Stomach (tissue), 9 donors: ENCODE measurements around the gene FXYD3. TPM values are rescaled to one million over a fixed set of nuclear protein-coding genes. Genes with fewer than 3 reads are reported as not detected.

Source experiments
- DNase-seq, 2 donors: peaks; one replicate each; pipeline versions ENCODE4 v3.0.0 to v3.0.0-alpha.2; 2013 to 2019
- H3K27ac ChIP-seq, 5 donors: fragments of 200-600 bp in 4 of 5; sonication (generic) in 4 of 5; one replicate each; pipeline ENCODE4 v1.5.1; 2013 to 2019; ENCODE audit warnings: mild to moderate bottlenecking in 1 of 5, moderate library complexity in 1 of 5
- H3K27me3 ChIP-seq, 3 donors: fragments of 200-600 bp; sonication (generic); one replicate each; pipeline ENCODE4 v1.5.1; 2017 to 2019; ENCODE audit warnings: mixed run types in 1 of 3
- H3K36me3 ChIP-seq, 4 donors: fragments of 200-600 bp; sonication (generic); 1 replicate in 3 of 4; 2 replicates in 1 of 4; pipeline ENCODE4 v1.5.1; 2016 to 2019
- H3K4me1 ChIP-seq, 4 donors: fragments of 200-600 bp; sonication (generic); one replicate each; pipeline ENCODE4 v1.5.1; 2016 to 2019
- H3K4me3 ChIP-seq, 4 donors: fragments of 200-600 bp; sonication (generic) in 3 of 4; one replicate each; pipeline ENCODE4 v1.5.1; 2016 to 2019; ENCODE audit warnings: mild to moderate bottlenecking in 1 of 4
- H3K9me3 ChIP-seq, 4 donors: fragments of 200-600 bp; sonication (generic); one replicate each; pipeline ENCODE4 v1.5.1; 2016 to 2019
- EP300 ChIP-seq: sonication (generic); formaldehyde crosslinking; IDR thresholded peaks from one replicate; pipeline ENCODE4 v1.6.1; 2017; ENCODE audit warnings: antibody characterized with exemption
- POLR2A ChIP-seq, 4 donors: fragments of 450-650 bp; IDR thresholded peaks; one replicate each; pipeline ENCODE4 v1.6.1; 2016; ENCODE audit warnings: antibody characterized with exemption in 4 of 4, control low read depth in 2 of 4, mild to moderate bottlenecking in 1 of 4, moderate library complexity in 1 of 4
- POLR2AphosphoS5 ChIP-seq, 3 donors: sonication (generic); formaldehyde crosslinking; IDR thresholded peaks; one replicate each; pipeline ENCODE4 v1.6.1; 2016; ENCODE audit warnings: antibody characterized with exemption in 3 of 3
- WGBS, 5 donors: extraction: QIAGEN DNeasy Blood & Tissue Kit in 3 of 5; methylation state at CpG; one replicate each; pipeline versions ENCODE4 v1.1.5 to v1.1.7; 2013 to 2018; 5-methylcytosine and 5-hydroxymethylcytosine counted together
- intact Hi-C: fragments of 100-400 bp; cut with DNase I; formaldehyde crosslinking; loops from one replicate; pipeline ENCODE4 v1.15.1; 2023; ENCODE audit warnings: low total_unique reads
- polyA plus RNA-seq, 3 donors: library from polyadenylated mRNA; stranded (reverse); fragments of 200-250 nt; gene quantifications; one replicate each; pipeline ENCODE4 v1.2.3, GENCODE V29; 2013
- total RNA-seq, 5 donors: library from RNA; depleted of rRNA; stranded (reverse); fragments of >200 nt; gene quantifications; one replicate each; pipeline versions ENCODE4 v1.1.0 to v1.2.3, GENCODE V29; 2014 to 2016
- TF ChIP-seq, protein P1 (sequence below), 7 experiments: fragments of 450-650 bp in 4 of 7; fragments of 200-600 bp in 3 of 7; sonication (generic) in 3 of 7; IDR thresholded peaks; one replicate each; pipeline ENCODE4 v1.5.1; 2016 to 2019; ENCODE audit warnings: antibody characterized with exemption in 7 of 7, control low read depth in 2 of 7, mild to moderate bottlenecking in 1 of 7
- donor health status: healthy with polysubstance abuse.
- donor health status: Bipolar disorder and iron deficiency.
- donor health status: healthy.

The FXYD3 gene
- total and polyA plus RNA-seq, 8 donors = 84.8 to 800 (median 441) TPM

DNA sequence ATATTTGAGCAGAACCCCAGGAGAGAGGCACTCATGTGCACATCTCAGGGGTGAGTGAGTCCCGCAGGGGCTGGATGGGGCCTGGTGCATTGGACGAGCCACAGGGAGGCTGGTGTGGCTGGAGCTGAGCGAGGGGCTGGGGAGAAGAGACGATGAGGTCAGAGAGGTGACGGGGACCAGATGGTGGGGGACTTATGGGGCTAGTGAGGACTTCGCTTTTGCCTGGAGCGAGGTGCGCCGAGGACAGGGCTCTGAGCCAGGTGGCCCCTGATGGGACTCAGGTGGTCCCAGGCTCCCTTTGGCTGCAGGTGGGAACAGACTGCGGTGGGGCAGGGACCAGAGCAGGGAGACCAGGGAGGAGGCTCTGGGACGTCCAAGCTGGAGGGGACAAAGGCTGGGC is 6.9 kb upstream of the FXYD3 start:
- DNase-seq = no peak
- Histone ChIP-seq H3K9me3 (no peaks in the 10 kb centered on the region), H3K27me3 (peaks cover 0 to 15% (median 0%) of the 10 kb centered on the region in 3 donors), H3K36me3 (no peaks in the 10 kb centered on the region), H3K4me3 (no peak overlapping the region), H3K4me1 (peaks cover 0 to 25% (median 10%) of the 10 kb centered on the region in 4 donors), H3K27ac (peak overlapping the region in 4 of 5 donors; percentile 11 to 49 (median 22))
- TF ChIP-seq POLR2A (IDR thresholded peaks at IDR 0.05) (no peak), POLR2AphosphoS5 (IDR thresholded peaks at IDR 0.05) (no peak), EP300 (no peak)
- TF ChIP-seq, protein P1, sequence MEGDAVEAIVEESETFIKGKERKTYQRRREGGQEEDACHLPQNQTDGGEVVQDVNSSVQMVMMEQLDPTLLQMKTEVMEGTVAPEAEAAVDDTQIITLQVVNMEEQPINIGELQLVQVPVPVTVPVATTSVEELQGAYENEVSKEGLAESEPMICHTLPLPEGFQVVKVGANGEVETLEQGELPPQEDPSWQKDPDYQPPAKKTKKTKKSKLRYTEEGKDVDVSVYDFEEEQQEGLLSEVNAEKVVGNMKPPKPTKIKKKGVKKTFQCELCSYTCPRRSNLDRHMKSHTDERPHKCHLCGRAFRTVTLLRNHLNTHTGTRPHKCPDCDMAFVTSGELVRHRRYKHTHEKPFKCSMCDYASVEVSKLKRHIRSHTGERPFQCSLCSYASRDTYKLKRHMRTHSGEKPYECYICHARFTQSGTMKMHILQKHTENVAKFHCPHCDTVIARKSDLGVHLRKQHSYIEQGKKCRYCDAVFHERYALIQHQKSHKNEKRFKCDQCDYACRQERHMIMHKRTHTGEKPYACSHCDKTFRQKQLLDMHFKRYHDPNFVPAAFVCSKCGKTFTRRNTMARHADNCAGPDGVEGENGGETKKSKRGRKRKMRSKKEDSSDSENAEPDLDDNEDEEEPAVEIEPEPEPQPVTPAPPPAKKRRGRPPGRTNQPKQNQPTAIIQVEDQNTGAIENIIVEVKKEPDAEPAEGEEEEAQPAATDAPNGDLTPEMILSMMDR (IDR thresholded peaks at IDR 0.05) = no peak
- intact Hi-C loops = no loop called here
- WGBS, 5 donors = 82 to 91% (median 85%) methylated on average over 11 of the region's 11 CpGs

GRCh38 chr19:35109395-35110112 is 6.1 kb upstream of the FXYD3 start:
- no peaks in the 10 kb centered on the region for H3K9me3 ChIP-seq
- peak overlapping the region; percentile 11 to 49 (median 29) for H3K27ac ChIP-seq
- DNase-seq = peak; percentile 58 to 61
- peaks cover 0 to 15% (median 0%) of the 10 kb centered on the region in 3 donors for H3K27me3 ChIP-seq
- H3K4me3 ChIP-seq = no peak overlapping the region
- H3K4me1 ChIP-seq = peaks cover 3 to 33% (median 14%) of the 10 kb centered on the region in 4 donors
- no peaks in the 10 kb centered on the region for H3K36me3 ChIP-seq
- WGBS, 5 donors = 36 to 59% (median 43%) methylated on average over 22 of the region's 22 CpGs
- intact Hi-C loops = no loop called here
- TF ChIP-seq, protein P1 (IDR thresholded peaks at IDR 0.05) = no peak

DNA sequence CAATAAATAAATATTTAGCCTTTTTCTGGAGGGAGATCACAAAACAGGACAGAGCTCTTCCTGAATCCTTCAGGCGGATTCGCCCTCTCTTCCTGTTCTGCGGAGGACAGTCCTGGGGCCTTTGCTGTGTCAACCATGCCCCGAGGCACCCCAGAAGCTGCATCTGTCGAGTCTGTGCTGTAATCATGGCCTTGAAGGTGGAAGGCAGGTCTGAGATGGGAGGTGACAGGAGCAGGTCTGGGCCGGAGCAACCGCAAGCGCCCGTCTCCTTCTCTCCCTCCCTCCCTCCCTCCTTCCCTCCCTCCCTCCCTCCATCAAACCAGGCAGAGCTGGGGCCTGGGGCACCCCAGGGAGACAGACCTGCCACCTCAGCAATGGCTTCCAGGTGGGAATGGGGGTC is 4.6 kb upstream of the FXYD3 start:
- peaks cover 12 to 43% (median 19%) of the 10 kb centered on the region in 4 donors for H3K4me1 ChIP-seq
- no peaks in the 10 kb centered on the region for H3K36me3 ChIP-seq
- TF ChIP-seq, protein P1 (IDR thresholded peaks at IDR 0.05) = no peak
- TF ChIP-seq POLR2AphosphoS5 (IDR thresholded peaks at IDR 0.05) = no peak
- no peak for TF ChIP-seq EP300
- TF ChIP-seq POLR2A (IDR thresholded peaks at IDR 0.05) = no peak
- intact Hi-C loops = no loop called here
- H3K4me3 ChIP-seq = no peak overlapping the region
- peaks cover 0 to 15% (median 0%) of the 10 kb centered on the region in 3 donors for H3K27me3 ChIP-seq
- no peak for DNase-seq
- 46 to 68% (median 63%) methylated on average over 9 of the region's 9 CpGs for WGBS, 5 donors
- no peaks in the 10 kb centered on the region for H3K9me3 ChIP-seq
- H3K27ac ChIP-seq = no peak overlapping the region

GRCh38 chr19:35112995-35113688 is 2.5 kb upstream of the FXYD3 start:
- peaks cover 10 to 36% (median 14%) of the 10 kb centered on the region in 4 donors for H3K4me1 ChIP-seq
- 59 to 73% (median 72%) methylated on average over 11 to 15 of the region's 15 CpGs for WGBS, 5 donors
- H3K9me3 ChIP-seq = no peaks in the 10 kb centered on the region
- peak in 1 of 2 donors; percentile 71 for DNase-seq
- H3K27ac ChIP-seq = peak overlapping the region; percentile 1 to 92 (median 57)
- intact Hi-C loops = no loop called here
- no peaks in the 10 kb centered on the region for H3K36me3 ChIP-seq
- no peak overlapping the region for H3K4me3 ChIP-seq
- peaks cover 0 to 15% (median 0%) of the 10 kb centered on the region in 3 donors for H3K27me3 ChIP-seq
- TF ChIP-seq, protein P1 (IDR thresholded peaks at IDR 0.05) = no peak
- TF ChIP-seq POLR2A (IDR thresholded peaks at IDR 0.05) = no peak
- TF ChIP-seq POLR2AphosphoS5 (IDR thresholded peaks at IDR 0.05) = no peak
- no peak for TF ChIP-seq EP300
